Hepatic stellate cell (primary cell): ENCODE results near the gene TIMM8A.
"Not testable (repeated sequence)": the region's sequence is repeated elsewhere in the genome, so short reads cannot be mapped to it uniquely, and the experiment has no call there.

Experiments
- DNase-seq: peaks from one replicate; pipeline ENCODE4 v3.0.0; 2011; ENCODE audit warnings: low spot score

TIMM8A gene

GRCh38 chrX:101359966-101360365 is 11.4 kb upstream of the TIMM8A start:
- no peak for DNase-seq

DNA sequence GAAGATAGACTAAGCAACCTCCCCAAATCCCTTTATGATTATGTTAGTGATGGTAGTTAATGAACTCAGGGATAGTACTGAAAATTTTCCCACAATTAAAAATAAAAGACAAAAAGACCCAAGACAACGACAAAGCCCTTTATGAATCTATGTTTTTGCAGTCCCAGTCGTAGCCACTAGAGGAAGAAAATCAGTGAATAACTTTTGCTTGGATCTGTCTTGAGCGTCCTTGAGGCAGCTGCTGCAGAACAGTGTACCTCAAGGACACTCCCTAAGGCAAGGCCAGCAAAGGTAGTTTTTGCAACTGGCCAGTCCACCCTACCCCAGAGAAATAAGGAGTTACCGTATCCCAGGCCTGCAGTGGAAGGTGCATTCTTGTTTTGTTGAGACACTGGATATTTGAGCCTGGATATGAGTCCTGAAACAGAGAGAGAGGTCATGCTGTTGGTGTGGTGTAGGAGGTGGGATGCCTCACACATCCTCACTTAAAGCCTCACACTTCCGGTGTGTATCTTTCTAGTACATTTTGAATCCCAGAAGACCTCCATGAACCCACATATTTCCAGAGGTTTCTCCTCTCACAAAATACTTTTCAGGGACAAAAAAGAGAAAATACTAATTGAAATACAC is 8.7 kb upstream of the TIMM8A start:
- DNase-seq = no peak

DNA sequence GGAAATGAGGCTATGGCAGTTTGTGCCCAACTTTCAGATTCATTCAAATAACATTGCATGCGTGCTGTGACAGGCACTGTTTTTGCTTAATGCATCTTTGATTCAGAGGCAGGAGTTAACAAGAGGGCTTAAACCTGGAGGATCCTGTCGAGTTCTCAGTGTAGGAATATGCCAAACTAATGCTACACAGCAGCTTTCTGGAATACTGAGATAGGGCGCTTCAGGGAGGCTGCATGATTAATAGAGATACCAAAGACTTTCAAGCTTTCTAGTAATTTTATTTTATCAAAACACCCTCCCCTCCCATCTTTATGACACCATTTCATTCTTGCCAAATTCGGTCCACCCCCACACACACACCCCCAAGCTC is 636 bp upstream of the TIMM8A start:
- no peak for DNase-seq

DNA sequence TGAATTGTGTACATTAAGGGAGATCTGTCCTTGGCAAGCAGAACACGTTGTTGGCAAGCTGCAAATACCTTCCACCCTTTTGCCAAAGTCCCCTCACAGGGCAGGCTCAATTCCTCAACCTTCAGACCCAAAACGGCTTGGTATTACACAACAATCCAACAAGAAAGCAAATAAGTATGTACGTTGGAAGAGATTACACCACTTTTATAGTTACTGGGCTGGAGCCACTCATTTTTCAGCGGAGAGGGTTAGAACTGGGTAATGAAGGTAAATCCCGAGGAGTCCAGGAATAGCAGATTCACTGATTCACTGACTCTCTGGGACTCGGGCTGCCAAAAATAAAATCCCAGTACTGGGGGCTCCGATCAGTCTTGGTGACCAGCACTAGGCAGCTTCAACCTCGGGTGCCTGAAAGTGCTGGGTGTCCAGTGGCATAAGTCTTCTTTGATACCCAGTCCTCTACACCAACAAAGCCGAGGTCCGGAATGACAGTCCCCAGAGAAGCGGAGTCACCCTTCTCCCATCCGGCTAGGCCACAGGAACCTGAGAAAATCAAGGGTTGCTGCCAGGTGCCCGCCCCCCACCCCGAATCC is 587 bp downstream of the TIMM8A start:
- DNase-seq = peak; percentile 19

DNA sequence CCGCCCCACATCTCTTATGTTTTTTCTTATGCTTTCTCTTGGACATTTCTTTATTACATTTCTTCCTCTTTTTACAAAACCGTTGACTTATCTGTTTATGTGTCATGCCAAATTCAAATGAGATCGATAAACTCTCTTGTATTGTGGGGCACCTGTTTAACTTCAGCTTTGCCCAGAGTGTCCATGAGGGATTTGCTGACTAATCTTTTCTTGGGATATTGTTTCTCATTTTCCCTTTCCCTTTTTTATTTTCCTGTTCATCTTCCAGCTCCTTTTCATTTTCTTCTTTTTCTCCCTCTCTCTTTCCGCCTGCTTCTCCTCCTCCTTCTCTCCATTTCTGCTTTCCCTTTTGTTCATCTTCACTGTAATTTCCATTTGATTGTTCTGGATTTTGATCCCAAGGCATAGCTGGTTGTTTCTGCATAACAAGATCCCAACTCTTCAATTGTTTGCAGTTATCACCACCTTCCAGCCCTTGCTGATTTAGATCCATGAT is 10.7 kb downstream of the TIMM8A start:
- DNase-seq = no peak

DNA sequence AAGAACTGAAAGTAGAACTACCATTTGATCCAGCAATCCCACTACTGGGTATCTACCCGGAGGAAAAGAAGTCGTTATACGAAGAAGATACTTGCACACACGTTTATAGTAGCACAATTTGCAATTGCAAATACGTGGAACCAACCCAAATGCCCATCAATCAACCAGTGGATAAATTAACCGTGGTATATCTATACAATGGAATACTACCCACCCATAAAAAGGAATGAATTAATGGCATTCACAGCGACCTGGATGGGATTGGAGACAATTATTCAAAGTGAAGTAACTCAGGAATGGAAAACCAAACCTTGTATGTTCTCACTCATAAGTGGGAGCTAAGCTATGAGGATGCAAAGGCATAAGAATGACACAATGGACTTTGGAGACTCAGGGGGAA is 14.2 kb downstream of the TIMM8A start:
- DNase-seq = not testable (repeated sequence)

GRCh38 chrX:101326600-101326999 is 21.9 kb downstream of the TIMM8A start:
- DNase-seq = not testable (repeated sequence)

DNA sequence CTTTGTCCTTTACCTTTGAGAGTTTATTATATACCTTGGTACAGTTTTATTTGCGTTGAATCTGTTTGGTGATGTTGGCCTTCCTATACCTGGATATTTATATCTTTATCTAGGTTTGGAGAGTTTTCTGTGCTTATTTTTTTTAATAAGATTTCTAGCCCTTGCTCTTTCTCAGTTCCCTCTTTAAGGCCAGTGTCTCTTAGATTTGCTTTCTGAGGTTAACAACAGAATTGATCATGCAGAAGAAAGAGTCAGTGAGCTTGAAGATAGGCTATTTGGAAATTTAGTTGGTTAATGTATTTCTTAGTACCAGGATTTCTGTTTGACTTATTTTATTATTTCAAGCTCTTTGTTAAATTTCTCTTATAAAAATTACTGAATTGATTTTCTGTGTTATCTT is 44.8 kb downstream of the TIMM8A start:
- no peak for DNase-seq
